GM18498 (cell line): ENCODE results near the gene CALML6.

ENCODE experiments used
- ATAC-seq: cut with Tn5 transposase; IDR thresholded peaks from one replicate; pipeline ENCODE4 v1.9.1; 2021; ENCODE audit warnings: mild to moderate bottlenecking, moderate library complexity; ENCODE audit not compliant: unreplicated experiment

CALML6 gene

DNA sequence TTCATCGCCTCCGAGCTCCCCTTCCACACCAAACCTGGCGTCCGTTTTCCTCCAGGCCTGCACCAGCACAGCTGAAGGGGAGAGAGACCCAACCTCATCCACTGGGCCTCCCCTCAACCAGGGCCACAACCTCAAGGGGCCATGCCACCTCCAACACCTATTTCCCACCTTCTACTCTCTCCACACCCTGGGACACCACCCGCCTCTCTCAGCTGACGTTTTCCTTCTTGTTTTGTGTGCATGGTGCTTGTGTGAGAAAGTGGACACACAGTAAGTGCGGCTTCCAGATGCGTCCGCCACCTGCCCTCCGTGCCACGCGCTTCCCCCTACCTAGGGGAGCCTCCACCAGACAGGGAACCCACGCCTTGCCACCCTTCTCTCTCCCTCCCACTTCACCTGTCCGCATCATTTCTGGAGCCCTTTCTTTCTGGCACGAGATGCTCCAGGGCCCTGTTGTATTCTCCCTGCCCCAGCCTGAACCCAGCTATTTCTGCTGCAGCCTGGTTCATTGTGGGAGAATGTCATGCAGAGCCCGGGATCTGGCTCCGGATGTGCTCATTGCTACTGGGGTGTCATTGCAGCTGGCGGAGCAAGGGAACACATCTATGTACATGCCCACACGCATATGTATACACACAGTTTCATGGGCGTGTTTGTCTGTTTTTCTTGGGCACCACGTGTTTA, 22.8 kb upstream of the CALML6 start:
- ATAC-seq, result no peak

DNA sequence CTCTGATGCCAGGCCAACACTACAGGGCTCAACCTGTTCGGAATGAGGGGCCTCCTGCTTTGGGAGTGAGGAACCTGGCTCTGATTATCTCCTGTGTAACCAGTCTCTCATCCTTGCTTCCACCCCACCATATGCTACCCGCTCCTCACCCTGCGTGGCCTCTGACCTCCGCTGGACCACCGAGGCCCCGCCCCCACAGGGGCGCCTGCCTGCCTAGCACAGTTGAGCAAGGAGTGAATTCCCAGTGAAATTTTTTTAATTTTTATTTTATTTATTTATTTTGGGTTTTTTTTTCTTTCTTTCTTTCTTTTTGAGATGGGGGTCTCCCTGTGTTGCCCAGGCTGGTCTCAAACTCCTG, 22.3 kb upstream of the CALML6 start:
- no peak for ATAC-seq

DNA sequence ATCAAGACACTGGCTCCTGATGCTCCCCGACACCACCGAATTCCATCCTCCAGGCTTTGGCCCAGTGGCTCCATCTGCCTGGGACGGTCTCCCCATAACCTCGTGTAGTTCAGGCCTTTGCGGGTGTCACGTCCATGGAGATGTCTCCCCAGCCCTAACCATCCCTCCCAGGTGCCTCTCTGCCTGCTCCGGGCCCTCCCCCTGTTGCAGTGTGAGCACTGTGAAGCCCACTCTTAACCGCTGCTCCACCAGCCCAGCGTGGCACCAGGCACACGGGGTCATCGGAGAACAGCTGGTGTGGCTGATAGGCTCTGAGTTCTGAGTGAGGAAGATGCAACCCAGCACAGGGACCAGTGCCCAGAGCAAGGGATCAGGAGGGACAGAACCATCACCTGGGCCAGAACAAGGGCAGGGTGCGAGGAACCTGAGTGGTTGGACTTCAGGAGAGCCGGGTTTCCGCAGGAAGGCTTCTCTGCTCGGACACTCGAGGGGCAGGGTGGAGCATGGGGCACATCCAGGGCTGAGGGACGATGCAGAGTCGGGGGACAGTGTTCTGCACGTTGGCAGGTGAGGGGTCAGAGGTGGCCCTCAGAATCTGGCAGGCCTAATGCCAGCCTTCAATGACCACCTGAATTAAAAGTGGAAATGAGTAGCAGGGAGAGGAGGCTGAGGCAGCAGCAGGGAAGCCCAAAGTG, 21.6 kb upstream of the CALML6 start:
- no peak for ATAC-seq

DNA sequence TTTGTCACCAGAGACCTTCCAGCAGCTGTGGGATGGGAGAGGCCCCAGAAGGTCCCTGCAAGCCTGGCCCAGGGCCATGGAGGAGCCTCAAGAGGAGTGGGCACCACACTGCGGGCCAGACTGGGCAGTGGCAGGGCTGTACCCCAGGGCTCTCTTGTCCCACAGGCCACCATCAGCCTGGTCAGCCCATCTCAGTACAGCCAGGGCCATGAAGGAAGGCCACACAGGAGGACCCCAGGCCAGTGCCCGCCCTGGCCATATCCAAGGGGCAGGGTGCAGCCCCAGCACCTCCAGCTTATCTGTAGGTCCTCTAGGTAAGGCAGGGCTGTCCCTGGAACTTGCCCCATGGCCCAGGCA, 21.1 kb upstream of the CALML6 start:
- ATAC-seq, result no peak

DNA sequence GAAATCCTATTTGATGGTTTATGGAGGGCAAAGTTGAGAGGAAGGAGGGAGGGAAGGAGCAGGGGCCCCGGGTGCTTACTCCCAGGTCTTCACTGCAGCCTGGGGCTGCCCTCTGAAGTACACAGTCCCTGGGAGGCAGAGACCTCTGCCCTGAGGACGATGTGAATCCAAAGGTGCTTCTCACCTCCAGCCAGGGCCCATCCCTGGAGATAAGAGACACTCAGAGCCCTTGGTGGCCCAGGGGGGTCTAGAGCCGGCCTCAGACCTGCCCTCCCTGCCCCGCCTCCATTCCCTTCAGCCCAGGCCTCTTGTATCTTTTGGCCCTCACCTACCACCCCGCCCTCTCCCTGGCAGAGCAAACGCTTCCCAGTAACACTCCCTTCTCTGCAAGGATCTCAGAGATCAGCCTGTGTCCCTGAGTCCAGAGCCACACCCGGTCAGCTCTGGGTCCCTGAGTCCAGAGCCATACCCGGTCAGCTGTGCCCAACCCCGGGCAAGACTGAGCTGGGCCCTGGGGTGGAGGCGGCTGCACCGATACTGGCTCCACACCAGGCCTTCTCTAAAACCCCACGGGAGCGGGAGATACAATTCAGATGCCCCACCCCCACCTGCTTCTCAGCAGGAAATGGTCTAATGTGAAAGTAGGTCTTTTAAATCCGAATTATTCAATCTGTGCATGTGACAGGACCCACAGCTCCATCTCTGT, 20.6 kb upstream of the CALML6 start:
- no peak for ATAC-seq

DNA sequence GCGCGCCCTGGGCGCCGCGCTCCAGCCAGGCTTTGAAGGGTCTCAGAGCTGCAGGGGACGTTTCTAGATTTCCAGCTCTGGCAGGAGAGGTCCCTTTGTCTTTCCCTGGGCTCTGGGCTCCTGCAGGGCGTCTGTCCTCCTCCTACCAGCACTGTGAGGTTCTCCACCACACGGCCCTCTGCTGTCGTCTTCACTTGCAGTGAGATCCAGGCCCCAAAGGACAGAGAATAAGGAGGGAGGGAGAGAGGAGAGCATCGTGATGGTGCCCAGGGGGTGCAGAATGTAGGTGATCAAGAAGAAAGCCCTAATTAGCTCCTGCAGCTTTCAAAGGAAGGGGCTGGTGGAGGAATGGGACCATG, 20.0 kb upstream of the CALML6 start:
- ATAC-seq, result no peak

DNA sequence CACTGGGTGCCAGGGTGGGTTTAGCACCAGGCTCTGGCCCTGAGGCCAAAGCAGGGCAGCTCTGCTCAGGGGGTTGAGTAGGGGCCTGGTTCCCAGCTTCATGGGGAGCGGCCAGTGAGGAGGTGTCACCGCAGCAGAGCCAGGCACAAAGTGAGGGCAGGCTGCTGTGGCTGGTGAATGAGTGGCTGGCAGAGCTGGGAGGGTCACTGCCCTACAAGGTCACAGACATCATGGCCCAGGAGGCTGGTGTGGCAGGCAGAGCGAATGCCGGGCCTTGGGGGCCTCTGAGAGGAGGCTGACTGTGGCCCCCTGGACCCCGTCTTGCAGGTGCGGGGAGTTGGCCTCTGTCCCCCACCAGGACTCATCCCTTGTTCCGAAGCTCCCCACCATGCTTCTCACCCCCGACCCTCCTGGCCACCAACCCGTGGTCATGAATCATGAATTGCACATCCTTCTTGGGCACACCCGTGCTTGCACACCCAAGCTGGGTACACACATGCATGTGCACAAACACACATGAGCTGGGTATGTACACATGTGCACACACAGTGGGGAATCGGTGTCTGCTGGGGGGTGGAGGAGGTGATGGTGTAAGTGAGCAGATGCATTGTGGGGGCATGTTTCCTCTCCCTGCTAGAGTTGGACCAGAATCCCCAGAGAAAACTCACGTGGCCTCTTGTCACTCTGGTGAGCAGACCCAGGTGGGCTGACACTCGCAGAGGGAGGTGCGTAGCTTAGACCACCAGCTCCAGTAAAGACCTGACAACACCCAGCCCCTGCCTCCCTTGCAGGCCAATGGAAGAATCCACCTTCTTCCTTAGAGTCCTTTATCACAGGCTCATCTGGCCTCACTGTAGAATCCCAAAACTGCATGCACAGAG, 19.4 kb upstream of the CALML6 start:
- no peak for ATAC-seq

DNA sequence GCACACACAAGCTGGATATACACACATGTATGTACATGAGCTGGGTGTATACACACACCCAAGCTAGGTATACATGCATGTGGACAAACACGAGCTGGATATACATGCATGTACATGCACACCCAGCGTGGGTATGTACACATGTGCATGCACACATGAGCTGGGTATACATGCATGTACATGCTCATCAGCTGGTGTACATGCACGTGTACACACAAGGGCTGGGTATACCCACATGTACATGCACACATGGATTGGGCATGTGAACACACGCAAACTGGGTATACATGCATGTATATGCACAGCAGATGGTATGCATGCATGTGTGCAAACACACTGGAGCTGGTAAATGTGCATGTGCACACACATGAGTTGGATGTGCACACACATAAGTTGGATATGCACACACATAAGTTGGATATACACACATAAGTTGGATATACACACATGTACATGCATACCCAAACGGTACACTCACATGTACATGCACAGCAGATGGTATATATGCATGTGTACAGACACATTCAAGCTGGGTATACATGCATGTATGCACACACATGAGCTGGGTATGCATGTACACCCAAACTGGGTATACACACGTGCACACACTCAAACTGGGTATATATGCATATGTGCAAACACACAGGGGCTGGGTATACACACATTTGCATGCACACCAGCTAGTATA, 16.7 kb upstream of the CALML6 start:
- no peak for ATAC-seq

DNA sequence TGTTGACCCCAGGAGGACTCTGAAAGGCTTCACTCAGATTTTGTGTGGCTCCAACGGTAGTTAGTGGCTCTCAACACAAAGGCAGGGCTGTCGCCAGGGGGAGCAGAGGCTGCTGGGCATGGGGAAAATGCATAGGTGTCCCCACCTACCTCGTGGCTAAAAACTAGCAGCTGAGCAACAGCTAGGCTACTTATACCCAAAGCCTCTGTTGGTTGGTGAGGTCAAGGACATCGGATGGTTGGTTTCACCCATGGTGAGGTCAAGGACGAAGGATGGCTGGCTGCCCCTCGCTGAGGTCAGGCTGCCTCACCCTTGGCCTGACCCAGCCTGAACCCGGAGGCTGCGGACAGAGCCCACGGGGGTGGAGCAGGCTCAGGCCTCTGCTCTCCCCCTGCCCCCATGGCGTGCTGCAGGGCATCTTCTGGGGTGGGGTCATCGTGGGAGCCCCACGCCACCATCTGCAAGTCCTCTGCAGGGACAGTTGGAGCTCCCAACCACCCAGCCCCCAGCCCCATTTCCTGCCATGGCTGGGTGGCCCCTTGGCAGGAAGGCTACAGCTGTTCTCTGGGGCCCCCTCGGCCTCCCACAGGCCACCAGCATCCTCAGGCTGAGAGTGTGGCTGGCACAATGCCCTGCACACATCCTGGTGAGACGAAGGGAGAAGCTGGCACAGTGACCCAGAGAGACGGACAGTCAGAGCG, 15.6 kb upstream of the CALML6 start:
- ATAC-seq, result no peak

DNA sequence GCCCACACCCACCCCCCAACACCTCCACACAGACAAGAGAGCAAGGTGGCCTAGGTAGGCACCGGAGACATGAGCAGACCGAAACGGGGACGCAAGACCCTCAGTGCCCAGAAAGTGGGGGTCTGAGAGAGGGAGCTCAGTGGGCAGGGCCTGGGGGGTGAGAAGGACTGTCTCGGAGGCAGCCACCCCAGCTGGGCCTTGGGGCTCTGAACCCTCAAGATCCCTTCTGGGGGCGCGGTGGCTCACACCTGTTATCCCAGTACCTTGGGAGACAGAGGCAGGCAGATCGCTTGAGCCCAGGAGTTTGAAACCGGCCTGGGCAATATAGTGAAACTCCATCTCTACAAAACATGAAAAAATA, 15.1 kb upstream of the CALML6 start:
- ATAC-seq, result no peak

DNA sequence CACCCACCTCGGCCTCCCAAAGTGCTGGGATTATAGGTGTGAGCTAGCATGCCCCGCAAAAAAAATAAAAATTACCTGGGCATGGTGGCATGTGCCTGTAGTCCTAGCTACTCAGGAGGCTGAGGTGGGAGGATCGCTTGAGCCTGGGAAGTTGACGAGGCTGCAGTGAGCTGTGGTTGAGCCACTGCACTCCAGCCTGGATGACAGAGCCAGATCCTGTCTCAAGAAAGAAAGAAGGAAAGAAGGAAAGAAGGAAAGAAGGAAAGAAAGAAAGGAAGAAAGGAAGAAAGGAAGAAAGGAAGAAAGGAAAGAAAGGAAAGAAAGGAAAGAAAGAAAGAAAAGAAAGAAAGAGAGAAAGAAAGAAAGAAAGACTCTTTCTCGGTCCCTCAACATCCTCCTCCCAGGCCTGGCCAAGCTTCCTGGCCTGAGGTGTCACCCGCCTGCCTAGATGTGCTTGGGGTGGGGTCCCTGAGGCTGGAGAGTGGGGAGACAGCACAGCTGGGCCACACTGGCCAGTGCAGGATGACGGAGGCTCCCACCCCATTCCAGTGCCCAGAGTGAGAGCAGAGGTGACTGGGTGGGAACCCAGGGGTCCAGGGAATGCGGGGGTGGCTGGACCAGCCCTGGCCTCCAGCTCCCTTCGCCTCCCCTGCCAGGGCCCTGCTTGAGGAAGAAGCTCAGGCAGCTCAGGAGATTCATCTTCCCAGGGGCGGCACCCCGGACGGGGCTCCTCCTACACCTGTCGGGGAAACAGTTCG, 14.0 kb upstream of the CALML6 start:
- no peak for ATAC-seq

DNA sequence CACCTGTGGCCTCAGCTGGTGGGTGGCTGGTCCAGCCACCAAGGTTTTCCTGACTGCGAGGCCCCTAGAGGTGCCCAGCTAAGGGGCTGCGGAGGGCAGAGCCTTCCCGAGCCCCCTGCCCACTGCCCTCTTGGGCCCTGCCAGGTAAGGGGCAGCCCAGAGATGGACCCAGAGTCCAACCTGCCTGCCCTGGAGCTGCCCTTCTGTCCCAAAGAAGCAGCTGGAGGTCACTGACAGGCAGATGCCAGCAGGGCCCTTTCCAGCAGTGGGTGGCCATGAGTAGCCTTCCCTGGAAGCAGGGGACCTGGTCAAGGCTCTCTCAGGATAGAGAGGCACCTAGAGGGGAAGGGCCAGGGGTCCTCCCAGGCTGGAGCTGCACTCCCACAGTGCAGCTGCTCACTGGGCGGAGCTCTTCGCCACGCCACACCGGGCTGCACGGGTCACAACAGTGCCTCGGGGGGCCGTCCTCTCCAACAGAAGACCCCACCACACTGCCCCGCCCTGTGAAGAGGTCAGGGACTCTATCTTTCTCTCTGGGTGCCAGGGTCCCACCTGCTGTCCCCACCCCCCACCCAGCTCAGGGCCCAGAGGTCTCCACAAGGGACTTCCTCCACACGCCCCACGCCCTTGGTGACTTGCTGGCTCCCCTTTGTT, 13.3 kb upstream of the CALML6 start:
- no peak for ATAC-seq

DNA sequence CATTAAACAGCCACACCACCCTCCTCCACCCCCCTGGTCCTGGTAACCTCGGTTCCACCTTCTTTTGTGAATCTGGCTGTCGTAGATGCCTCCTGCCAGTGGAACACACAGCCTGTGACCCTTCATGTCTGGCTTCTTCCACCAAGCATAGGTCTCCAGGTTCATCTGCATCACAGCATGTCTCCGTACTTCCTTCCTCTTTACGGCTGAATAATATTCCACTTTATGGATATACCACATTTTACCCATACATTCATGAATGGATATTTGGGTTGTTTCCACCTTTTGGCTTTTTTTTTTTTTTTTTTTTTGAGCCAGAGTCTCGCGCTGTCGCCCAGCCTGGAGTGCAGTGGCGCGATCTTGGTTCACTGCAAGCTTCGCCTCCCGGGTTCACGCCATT, 11.8 kb upstream of the CALML6 start:
- ATAC-seq, result no peak

DNA sequence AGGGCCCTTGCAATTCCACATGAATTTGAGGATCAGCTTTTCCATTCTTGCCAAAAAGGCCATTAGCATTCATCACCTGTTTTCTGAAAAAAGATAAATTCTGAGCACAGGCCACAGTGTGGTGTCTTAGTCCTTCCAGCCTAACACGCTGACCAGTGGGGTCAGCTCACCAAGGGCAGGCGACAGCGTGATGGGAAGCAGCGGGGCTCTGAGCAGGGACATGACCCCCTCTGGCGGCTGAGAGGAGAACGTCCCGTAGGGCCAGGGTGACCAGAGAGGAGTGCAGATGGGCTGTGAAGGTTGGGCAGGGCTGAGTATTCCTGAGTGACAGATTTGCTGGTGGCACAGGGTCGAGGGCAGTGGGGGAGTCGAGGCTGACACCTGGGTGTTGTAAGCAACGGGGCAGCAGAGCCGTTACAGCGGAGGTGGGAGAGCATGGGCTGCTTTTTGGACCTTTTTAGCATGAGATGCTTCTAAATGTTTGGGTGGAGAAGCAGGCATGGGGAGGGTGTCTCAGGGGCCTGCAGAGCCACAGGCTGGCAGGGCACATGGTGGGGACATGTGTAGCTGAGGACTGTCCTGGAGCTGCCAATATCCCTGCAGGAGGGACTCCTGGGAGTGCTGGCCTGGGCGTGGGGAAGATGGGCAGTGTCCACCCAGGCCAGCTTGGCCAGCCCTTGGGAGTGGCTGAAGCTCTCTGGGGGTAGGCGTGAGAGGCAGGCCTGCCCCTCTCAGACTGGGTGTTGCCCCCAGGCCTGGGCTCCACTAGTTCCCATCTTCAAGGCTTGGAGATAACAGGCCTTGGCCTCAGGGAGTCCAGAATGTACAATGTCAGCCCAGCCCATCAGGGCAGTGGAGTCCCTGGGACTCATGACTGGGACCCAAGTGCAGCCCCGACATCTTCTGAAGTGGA, 8.6 kb upstream of the CALML6 start:
- no peak for ATAC-seq

DNA sequence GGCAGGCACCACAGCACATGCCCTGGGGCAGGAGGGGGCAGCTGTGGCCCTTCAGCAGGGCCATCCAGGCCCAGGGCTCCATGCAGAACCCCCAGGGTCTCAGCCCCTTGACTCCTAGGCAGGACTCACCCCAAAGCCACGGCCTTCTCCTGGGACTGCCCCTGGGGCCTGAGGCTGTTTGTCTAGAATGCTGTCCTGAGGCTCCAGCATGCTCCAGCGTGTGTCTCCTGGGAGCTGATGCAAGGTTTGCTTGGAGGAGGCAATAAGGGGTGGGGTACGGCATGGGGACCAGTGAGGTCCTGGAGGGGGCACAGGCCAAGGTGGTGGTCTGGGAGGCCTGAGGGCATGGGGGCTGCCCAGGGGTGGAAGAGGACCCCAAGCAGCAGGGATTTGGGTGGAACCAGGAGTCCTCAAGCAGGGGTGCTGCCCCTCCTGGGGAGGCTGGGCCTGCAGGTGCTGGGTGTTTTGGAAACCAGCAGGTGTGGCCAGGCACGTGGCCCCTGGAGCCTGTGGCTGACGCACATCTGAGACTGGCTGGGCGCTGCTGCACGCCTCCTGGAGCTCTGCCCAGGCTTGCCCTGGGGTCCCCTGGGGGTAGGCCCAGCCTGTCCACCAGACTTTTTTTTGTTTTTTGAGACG, 7.8 kb upstream of the CALML6 start:
- no peak for ATAC-seq

DNA sequence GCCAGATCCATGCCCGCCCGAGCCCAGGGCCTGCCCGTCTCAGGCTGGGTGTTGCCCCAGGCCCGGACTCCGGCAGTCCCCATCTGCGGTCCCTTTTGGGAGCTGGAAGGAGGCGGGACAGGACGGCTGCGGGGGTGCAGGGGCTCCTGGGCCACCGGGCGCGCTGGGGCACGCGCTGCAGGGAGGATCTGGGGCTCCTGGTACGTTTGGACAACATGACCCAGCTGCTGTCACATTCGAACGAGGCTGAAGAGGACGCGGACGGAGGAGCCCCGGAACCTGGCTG, 6.6 kb upstream of the CALML6 start:
- no peak for ATAC-seq

DNA sequence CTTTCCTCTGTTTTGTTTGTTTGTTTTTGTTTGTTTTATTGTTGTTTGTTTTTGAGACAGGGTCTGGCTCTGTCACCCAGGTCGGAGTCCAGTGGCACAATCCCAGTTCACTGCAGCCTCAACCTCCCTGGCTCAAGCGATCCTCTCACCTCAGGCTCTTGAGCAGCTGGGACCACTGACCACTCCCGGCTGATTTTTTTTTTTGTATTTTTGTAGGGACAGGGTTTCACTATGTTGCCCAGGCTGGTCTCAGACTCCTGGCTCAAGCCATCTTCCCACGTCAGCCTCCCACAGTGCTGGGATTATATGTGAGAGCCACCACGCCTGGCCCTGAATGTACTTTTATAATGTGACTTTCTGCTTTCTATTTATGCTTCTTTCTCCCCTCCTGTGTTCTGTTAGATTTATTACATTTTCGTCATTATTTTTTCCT, 5.0 kb upstream of the CALML6 start:
- ATAC-seq, result no peak
